Heart left ventricle (tissue), 16 donors: ENCODE measurements around the gene LRIG1. TPM values are rescaled to one million over a fixed set of nuclear protein-coding genes. Genes with fewer than 3 reads are reported as not detected.

Experiments
- ATAC-seq, 4 donors: fragments of 200-7000 bp; cut with Tn5 transposase; one replicate each; pipeline ENCODE4 v1.9.1; 2020 to 2022; ENCODE audit warnings: moderate library complexity in 4 of 4, mild to moderate bottlenecking in 3 of 4, moderate number of reproducible peaks in 1 of 4
- DNase-seq, 5 donors: peaks; one replicate each; pipeline ENCODE4 v3.0.0-alpha.2; 2020
- H3K27ac ChIP-seq, 12 donors: fragments of 200-600 bp; sonication (generic) in 4 of 12; one replicate each; pipeline versions ENCODE4 v1.5.0 to v1.8.0; 2016 to 2022; ENCODE audit warnings: mild to moderate bottlenecking in 2 of 12
- H3K27me3 ChIP-seq, 9 donors: fragments of 200-600 bp; sonication (generic) in 2 of 9; one replicate each; pipeline versions ENCODE4 v1.5.1 to v1.8.0; 2016 to 2022; ENCODE audit warnings: mild to moderate bottlenecking in 3 of 9
- H3K36me3 ChIP-seq, 9 donors: fragments of 200-600 bp; sonication (generic) in 2 of 9; one replicate each; pipeline versions ENCODE4 v1.5.0 to v1.8.0; 2018 to 2022; ENCODE audit warnings: mild to moderate bottlenecking in 2 of 9
- H3K4me1 ChIP-seq, 12 donors: fragments of 200-600 bp; sonication (generic) in 4 of 12; one replicate each; pipeline versions ENCODE4 v1.5.0 to v1.8.0; 2016 to 2022; ENCODE audit warnings: mild to moderate bottlenecking in 3 of 12
- H3K4me3 ChIP-seq, 12 donors: fragments of 200-600 bp; sonication (generic) in 4 of 12; one replicate each; pipeline versions ENCODE4 v1.5.0 to v1.8.0; 2017 to 2022; ENCODE audit warnings: mild to moderate bottlenecking in 9 of 12, moderate library complexity in 4 of 12
- H3K9me3 ChIP-seq, 12 donors: fragments of 200-600 bp; sonication (generic) in 4 of 12; one replicate each; pipeline versions ENCODE4 v1.5.0 to v1.8.0; 2016 to 2022; ENCODE audit warnings: mild to moderate bottlenecking in 1 of 12
- CTCF ChIP-seq, 12 donors: fragments of 200-600 bp; sonication (generic) in 4 of 12; IDR thresholded peaks; one replicate each; pipeline versions ENCODE4 v1.5.0 to v1.8.0; 2018 to 2022; ENCODE audit warnings: antibody characterized with exemption in 12 of 12, mild to moderate bottlenecking in 5 of 12
- POLR2A ChIP-seq, 2 donors: fragments of 450-650 bp; IDR thresholded peaks; one replicate each; pipeline ENCODE4 v1.6.1; 2017; ENCODE audit warnings: antibody characterized with exemption in 2 of 2, mild to moderate bottlenecking in 2 of 2, moderate library complexity in 2 of 2
- WGBS, 4 donors: extraction: QIAGEN DNeasy Blood & Tissue Kit in 2 of 4; methylation state at CpG; one replicate each; pipeline versions ENCODE4 v1.1.5 to v1.1.7; 2013 to 2018; 5-methylcytosine and 5-hydroxymethylcytosine counted together
- intact Hi-C, 10 donors: fragments of 100-400 bp; cut with DNase I; formaldehyde crosslinking; loops; one replicate each; pipeline versions ENCODE4 v1.11.1 to v1.14.2; 2022
- polyA plus RNA-seq, 2 donors: library from polyadenylated mRNA; stranded (reverse); fragments of 200-250 nt; gene quantifications; one replicate each; pipeline ENCODE4 v1.2.3, GENCODE V29; 2013
- total RNA-seq, 9 donors: library from RNA; depleted of rRNA in 2 of 9; stranded (reverse); fragments of >200 nt in 2 of 9; fragmentation: NEBNext Ultra II Directional in 3 of 9; extraction: Animal tissue kit (Norgen Biotek cat#: 25700) in 3 of 9; gene quantifications; one replicate each; pipeline versions ENCODE4 v1.1.0 to v1.2.4, GENCODE V29; 2016 to 2023
- donor health status: ischemic (EF 13 %, LVEDD 7.1; RV severe dilation, severe dysfunction).
- donor health status: healthy with polysubstance abuse.
- donor health status: DM: no; HTN: yes; CAD: no.
- donor health status: DM: no; HTN: no; CAD: no.
- donor health status: ischemic (EF 25% LVEDD 6.9; RV normal size, moderate dysfunction).
- donor health status: ischemic (EF 25% LVEDD 5.7; RV mildly dilated, moderate dysfunction).
- donor health status: healthy.
- donor health status: DM: yes; HTN: yes; CAD: no.
- donor health status: ischemic (EF 35%, LVEDD 5.7; RV mildly dilated, moderate dysfunction).
- donor health status: nonischemic (EF 11% LVEDD 7.7; RV severe dilation, severe dysfunction).
- donor health status: DM: yes; HTN: yes; CAD: no.
- donor health status: PGD.
- donor health status: ischemic (EF 29% LVEDD 5.4; RV normal size, mild dysfunction).
- donor health status: nonischemic (EF 23%, LVEDD 6.1; RV moderate dilation, normal function).

The LRIG1 gene
- total and polyA plus RNA-seq, 11 donors = 42.3 to 161 (median 88.8) TPM

- H3K27ac ChIP-seq = peak overlapping the region in 10 of 12 donors; percentile 27 to 98 (median 88)
- TF ChIP-seq CTCF (IDR thresholded peaks at IDR 0.05) (no peak), POLR2A (IDR thresholded peaks at IDR 0.05) (no peak)
- H3K4me3 ChIP-seq = no peak overlapping the region
These were observed 13.4 kb downstream of the LRIG1 start for GRCh38 chr3:66487465-66487864.

GRCh38 chr3:66486646-66487045 is 14.2 kb downstream of the LRIG1 start:
- Histone ChIP-seq H3K27me3 (no peaks in the 10 kb centered on the region), H3K4me3 (no peak overlapping the region), H3K9me3 (no peaks in the 10 kb centered on the region), H3K27ac (peak overlapping the region in 11 of 12 donors; percentile 27 to 98 (median 87)), H3K36me3 (no peaks in the 10 kb centered on the region), H3K4me1 (peaks cover 13 to 97% (median 81%) of the 10 kb centered on the region in 12 donors)
- 28 to 45% (median 36%) methylated on average over 5 of the region's 5 CpGs for WGBS, 4 donors
- TF ChIP-seq CTCF (IDR thresholded peaks at IDR 0.05) (no peak), POLR2A (IDR thresholded peaks at IDR 0.05) (no peak)
- DNase-seq (no peak), ATAC-seq (peak in 1 of 4 donors; percentile 3)
- intact Hi-C loops = loop anchor here in 2 of 10 donors (5.0 to 10.0 kb wide), 2 partner anchors 34 to 212 kb away; no protein-coding TSS in a partner anchor

More at GRCh38 chr3:66487465-66487864, 13.4 kb downstream of the LRIG1 start:
- DNase-seq (no peak), ATAC-seq (no peak)
- no peaks in the 10 kb centered on the region for H3K27me3 ChIP-seq
- peaks cover 6 to 97% (median 81%) of the 10 kb centered on the region in 12 donors for H3K4me1 ChIP-seq
- H3K9me3 ChIP-seq = no peaks in the 10 kb centered on the region
- H3K36me3 ChIP-seq = no peaks in the 10 kb centered on the region
- 52 to 69% (median 59%) methylated on average over 5 of the region's 5 CpGs for WGBS, 4 donors
- intact Hi-C loops = loop anchor here in 2 of 10 donors (5.0 to 10.0 kb wide), 2 partner anchors 35 to 213 kb away; no protein-coding TSS in a partner anchor

- Histone ChIP-seq H3K27me3 (no peaks in the 10 kb centered on the region), H3K27ac (peak overlapping the region in 11 of 12 donors; percentile 27 to 98 (median 87)), H3K4me1 (peaks cover 16 to 97% (median 81%) of the 10 kb centered on the region in 12 donors), H3K4me3 (no peak overlapping the region), H3K9me3 (no peaks in the 10 kb centered on the region), H3K36me3 (no peaks in the 10 kb centered on the region)
- ATAC-seq (no peak), DNase-seq (no peak)
- WGBS, 4 donors = 76 to 80% (median 79%) methylated on average over 6 of the region's 6 CpGs
- intact Hi-C loops = loop anchor here in 2 of 10 donors (5.0 to 10.0 kb wide), 2 partner anchors 34 to 211 kb away; no protein-coding TSS in a partner anchor
- TF ChIP-seq POLR2A (IDR thresholded peaks at IDR 0.05) = no peak
These were observed 14.6 kb downstream of the LRIG1 start for GRCh38 chr3:66486202-66486601.

- Histone ChIP-seq H3K27ac (peak overlapping the region in 11 of 12 donors; percentile 70 to 98 (median 87)), H3K4me1 (peaks cover 24 to 97% (median 81%) of the 10 kb centered on the region in 12 donors), H3K27me3 (no peaks in the 10 kb centered on the region), H3K36me3 (no peaks in the 10 kb centered on the region), H3K4me3 (no peak overlapping the region), H3K9me3 (no peaks in the 10 kb centered on the region)
- intact Hi-C loops = loop anchor here in 2 of 10 donors (5.0 to 10.0 kb wide), 2 partner anchors 33 to 211 kb away; no protein-coding TSS in a partner anchor
- ATAC-seq = peak; percentile 44 to 62 (median 53)
- 56 to 63% (median 62%) methylated on average over 12 of the region's 12 CpGs for WGBS, 4 donors
- TF ChIP-seq POLR2A (IDR thresholded peaks at IDR 0.05) (no peak), CTCF (IDR thresholded peaks at IDR 0.05) (no peak)
- peak in 2 of 5 donors; percentile 44 to 55 for DNase-seq
These were observed 15.4 kb downstream of the LRIG1 start for GRCh38 chr3:66485291-66485968.
